CD4-positive, CD25-positive, alpha-beta regulatory T cell (primary cell): Measurements from ENCODE around the gene AIP. TPM values are rescaled to one million over a fixed set of nuclear protein-coding genes. Genes with fewer than 3 reads are reported as not detected.

Experiments
- ATAC-seq, 2 donors: fragments of 150-1000 bp; cut with Tn5 transposase; one replicate each; pipeline ENCODE4 v1.10.0; 2021; ENCODE audit warnings: low read depth in 2 of 2, moderate number of reproducible peaks in 2 of 2, moderate library complexity in 1 of 2
- DNase-seq, 3 donors: peaks; one replicate each; pipeline versions ENCODE4 v3.0.0 to v3.0.0-alpha.2; 2012 to 2022; ENCODE audit warnings: mixed read lengths in 1 of 3
- H3K27ac ChIP-seq: one replicate; pipeline ENCODE4 v1.7.0; 2013; ENCODE audit warnings: mild to moderate bottlenecking, low read length; ENCODE audit not compliant: insufficient read depth, poor library complexity, severe bottlenecking
- H3K27me3 ChIP-seq: one replicate; pipeline ENCODE4 v1.7.0; 2013; ENCODE audit warnings: low read length; ENCODE audit not compliant: control insufficient read depth, insufficient read depth
- H3K36me3 ChIP-seq: one replicate; pipeline ENCODE4 v1.7.0; 2013; ENCODE audit warnings: mild to moderate bottlenecking, low read length, moderate library complexity; ENCODE audit not compliant: control insufficient read depth, insufficient read depth
- H3K4me1 ChIP-seq: 2 replicates; pipeline ENCODE4 v1.7.0; 2013; ENCODE audit warnings: mild to moderate bottlenecking, low read length; ENCODE audit not compliant: insufficient read depth, control insufficient read depth, poor library complexity, severe bottlenecking
- H3K4me3 ChIP-seq: one replicate; pipeline ENCODE4 v1.7.0; 2013; ENCODE audit warnings: low read depth, mild to moderate bottlenecking, low read length, moderate library complexity
- H3K9me3 ChIP-seq, 2 experiments: 1 replicate in 1 of 2; 2 replicates in 1 of 2; pipeline ENCODE4 v1.7.0; 2013; ENCODE audit warnings: low read length in 2 of 2, mild to moderate bottlenecking in 1 of 2, moderate library complexity in 1 of 2; ENCODE audit not compliant: control insufficient read depth in 2 of 2
- H3K27ac Mint-ChIP-seq, 3 donors: one replicate each; pipeline ENCODE4 v1.8.0; 2020 to 2022; ENCODE audit warnings: mild to moderate bottlenecking in 3 of 3, mixed read lengths in 3 of 3, moderate library complexity in 2 of 3
- H3K27me3 Mint-ChIP-seq: one replicate; pipeline ENCODE4 v1.8.0; 2022; ENCODE audit warnings: mild to moderate bottlenecking, mixed read lengths
- H3K36me3 Mint-ChIP-seq: one replicate; pipeline ENCODE4 v1.8.0; 2020; ENCODE audit warnings: mixed read lengths
- H3K4me1 Mint-ChIP-seq, 4 donors: one replicate each; pipeline ENCODE4 v1.8.0; 2020 to 2022; ENCODE audit warnings: mixed read lengths in 4 of 4, mild to moderate bottlenecking in 1 of 4
- H3K4me3 Mint-ChIP-seq, 4 donors: one replicate each; pipeline ENCODE4 v1.8.0; 2020 to 2022; ENCODE audit warnings: mild to moderate bottlenecking in 4 of 4, mixed read lengths in 4 of 4, moderate library complexity in 3 of 4
- H3K9me3 Mint-ChIP-seq, 7 donors: one replicate each; pipeline ENCODE4 v1.8.0; 2020 to 2022; ENCODE audit warnings: mixed read lengths in 7 of 7, mild to moderate bottlenecking in 3 of 7, moderate library complexity in 2 of 7
- polyA plus RNA-seq, 4 donors: library from polyadenylated mRNA; unstranded; fragments of 300-500 nt; fragmentation: Illumina TruSeq; gene quantifications; one replicate each; pipeline ENCODE4 v1.2.3, GENCODE V29; 2021
- total RNA-seq: library from RNA; stranded (reverse); gene quantifications from one replicate; pipeline ENCODE4 v1.2.3, GENCODE V29; 2022

AIP gene
- total and polyA plus RNA-seq, 5 donors from 2014 or later: 124 to 234 (median 213) TPM

DNA sequence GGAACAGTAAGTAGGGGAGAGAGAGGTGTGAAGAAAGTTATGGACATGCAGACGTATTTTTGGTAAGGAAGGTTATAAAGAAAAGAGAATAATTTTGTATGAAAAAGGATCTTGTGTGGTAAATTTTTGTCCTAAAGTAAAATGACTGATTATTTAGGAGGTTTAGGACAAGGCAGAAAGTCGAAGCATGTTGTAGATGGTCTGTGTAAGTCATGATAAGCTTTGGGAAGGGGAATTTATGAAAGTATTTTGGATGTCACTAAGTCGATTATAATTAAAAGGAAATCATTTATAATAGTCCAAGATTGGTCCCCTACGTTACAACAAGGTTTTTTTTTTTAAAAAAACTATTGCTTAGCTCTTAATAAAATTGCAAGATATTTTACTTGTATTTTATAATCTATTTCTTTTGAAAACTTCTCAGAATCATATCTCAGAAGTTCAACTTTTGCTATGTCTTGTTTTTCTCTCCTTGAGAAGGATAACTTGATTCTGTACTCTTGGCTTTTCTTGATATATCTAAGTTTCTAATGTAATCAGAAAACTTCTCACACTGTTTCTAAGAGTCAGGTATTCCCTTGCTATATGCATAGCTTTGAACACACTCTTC, 51.3 kb downstream of the AIP start:
- Mint-ChIP-seq H3K36me3 (no peaks in the 10 kb centered on the region), H3K27me3 (peaks cover 16% of the 10 kb centered on the region), H3K9me3 (peaks cover 0 to 12% (median 9%) of the 10 kb centered on the region in 7 donors), H3K27ac (no peak overlapping the region), H3K4me3 (no peak overlapping the region), H3K4me1 (no peaks in the 10 kb centered on the region)
- DNase-seq (no peak), ATAC-seq (no peak)
- Histone ChIP-seq H3K36me3 (no peaks in the 10 kb centered on the region), H3K4me1 (no peaks in the 10 kb centered on the region), H3K9me3 (peaks cover 14 to 16% of the 10 kb centered on the region in 2 experiments), H3K27me3 (peaks cover 4% of the 10 kb centered on the region), H3K4me3 (no peak overlapping the region), H3K27ac (no peak overlapping the region)

DNA sequence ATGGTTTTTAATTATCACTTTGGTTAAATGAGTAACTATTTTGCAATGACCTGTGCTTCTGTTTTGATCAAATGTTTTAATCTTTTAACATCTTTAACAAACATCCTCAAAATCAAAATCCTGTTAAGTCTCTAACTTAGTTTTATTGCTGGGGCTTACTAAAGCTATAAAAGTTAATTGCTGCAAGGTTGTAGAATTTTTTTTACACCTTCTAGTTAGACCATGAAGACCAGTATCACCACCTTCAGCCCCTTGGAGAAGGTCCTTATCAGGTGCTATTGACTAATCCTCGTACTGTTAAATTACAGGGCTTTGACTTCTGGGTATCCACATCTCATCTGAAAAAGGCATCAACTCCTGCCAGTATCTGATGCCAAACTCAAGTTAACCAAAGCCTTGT, 52.7 kb downstream of the AIP start:
- Histone ChIP-seq H3K9me3 (peaks cover 14 to 16% of the 10 kb centered on the region in 2 experiments), H3K27ac (no peak overlapping the region), H3K27me3 (peaks cover 4% of the 10 kb centered on the region), H3K4me1 (no peaks in the 10 kb centered on the region), H3K4me3 (no peak overlapping the region), H3K36me3 (no peaks in the 10 kb centered on the region)
- DNase-seq (no peak), ATAC-seq (no peak)
- no peak overlapping the region for H3K27ac Mint-ChIP-seq
- no peaks in the 10 kb centered on the region for H3K36me3 Mint-ChIP-seq
- no peak overlapping the region for H3K4me3 Mint-ChIP-seq
- H3K4me1 Mint-ChIP-seq: no peaks in the 10 kb centered on the region
- H3K9me3 Mint-ChIP-seq: peaks cover 0 to 12% (median 8%) of the 10 kb centered on the region in 7 donors
- peaks cover 16% of the 10 kb centered on the region for H3K27me3 Mint-ChIP-seq

DNA sequence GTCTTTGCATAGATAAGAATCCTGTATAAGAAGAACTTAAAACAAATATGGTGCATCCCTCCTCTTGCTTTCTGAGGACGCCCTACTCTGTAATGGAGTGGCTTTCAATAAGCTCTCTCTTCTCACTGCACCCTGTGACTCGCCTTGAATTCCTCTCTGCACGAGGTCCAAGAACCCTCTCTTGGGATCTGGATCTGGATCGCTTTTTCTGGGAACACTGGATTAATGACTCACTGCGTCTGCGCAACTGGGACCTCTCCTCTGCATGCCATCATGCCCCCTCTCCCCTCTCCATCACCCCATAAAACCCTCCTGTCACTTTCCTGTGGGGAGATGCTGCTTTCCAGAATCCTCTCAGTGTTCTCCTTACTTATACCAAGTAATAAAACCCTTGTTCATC, 55.5 kb downstream of the AIP start:
- peaks cover 4% of the 10 kb centered on the region for H3K27me3 ChIP-seq

DNA sequence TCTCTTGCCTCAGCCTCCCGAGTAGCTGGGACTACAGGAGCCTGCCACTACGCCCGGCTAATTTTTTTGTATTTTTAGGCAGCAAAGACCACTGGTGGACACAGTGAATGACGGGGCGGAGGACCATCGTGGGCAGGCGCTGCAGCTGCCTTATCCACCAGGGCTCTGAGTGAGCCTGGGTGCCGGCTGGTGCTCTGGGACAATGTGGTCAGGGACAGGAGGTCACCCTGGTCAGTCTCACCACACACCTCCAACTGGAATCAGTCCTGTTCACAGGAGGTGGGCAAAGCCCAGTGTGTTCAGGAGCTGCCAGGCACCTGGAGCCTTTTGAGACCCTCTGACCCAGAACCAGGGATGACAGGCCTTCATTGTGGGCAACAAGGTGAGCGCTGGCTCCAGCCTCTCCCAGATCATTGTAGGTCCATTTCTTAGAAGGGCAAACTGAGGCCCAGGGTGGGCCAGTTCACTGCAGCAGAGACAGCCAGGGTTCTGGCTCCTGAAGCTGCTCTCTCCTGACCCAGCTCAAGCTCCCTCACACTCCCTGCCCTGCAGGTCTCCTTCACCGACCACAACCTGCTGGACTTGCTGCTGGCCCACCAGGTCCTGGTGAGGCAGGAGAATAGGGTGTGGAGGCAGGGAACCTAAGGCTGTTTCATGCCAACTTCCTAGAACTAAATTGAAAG, 56.1 kb downstream of the AIP start:
- peaks cover 2% of the 10 kb centered on the region for H3K27me3 ChIP-seq
- H3K9me3 ChIP-seq: peaks cover 7 to 8% of the 10 kb centered on the region in 2 experiments
- H3K4me1 ChIP-seq: no peaks in the 10 kb centered on the region
- Mint-ChIP-seq H3K9me3 (peaks cover 0 to 6% (median 4%) of the 10 kb centered on the region in 7 donors), H3K4me1 (no peaks in the 10 kb centered on the region), H3K27ac (no peak overlapping the region), H3K36me3 (no peaks in the 10 kb centered on the region), H3K4me3 (no peak overlapping the region), H3K27me3 (peaks cover 5% of the 10 kb centered on the region)
- DNase-seq (no peak), ATAC-seq (no peak)
- no peaks in the 10 kb centered on the region for H3K36me3 ChIP-seq
- H3K4me3 ChIP-seq: no peak overlapping the region
- H3K27ac ChIP-seq: no peak overlapping the region

More for the DNA sequence above, 55.5 kb downstream of the AIP start:
- Histone ChIP-seq H3K9me3 (peaks cover 14% of the 10 kb centered on the region in 2 experiments), H3K27ac (no peak overlapping the region), H3K4me3 (no peak overlapping the region), H3K36me3 (no peaks in the 10 kb centered on the region), H3K4me1 (no peaks in the 10 kb centered on the region)
- no peaks in the 10 kb centered on the region for H3K4me1 Mint-ChIP-seq
- no peak for DNase-seq
- ATAC-seq: no peak
- peaks cover 7% of the 10 kb centered on the region for H3K27me3 Mint-ChIP-seq
- H3K9me3 Mint-ChIP-seq: peaks cover 0 to 10% (median 8%) of the 10 kb centered on the region in 7 donors
- no peaks in the 10 kb centered on the region for H3K36me3 Mint-ChIP-seq
- H3K4me3 Mint-ChIP-seq: no peak overlapping the region
- H3K27ac Mint-ChIP-seq: no peak overlapping the region

DNA sequence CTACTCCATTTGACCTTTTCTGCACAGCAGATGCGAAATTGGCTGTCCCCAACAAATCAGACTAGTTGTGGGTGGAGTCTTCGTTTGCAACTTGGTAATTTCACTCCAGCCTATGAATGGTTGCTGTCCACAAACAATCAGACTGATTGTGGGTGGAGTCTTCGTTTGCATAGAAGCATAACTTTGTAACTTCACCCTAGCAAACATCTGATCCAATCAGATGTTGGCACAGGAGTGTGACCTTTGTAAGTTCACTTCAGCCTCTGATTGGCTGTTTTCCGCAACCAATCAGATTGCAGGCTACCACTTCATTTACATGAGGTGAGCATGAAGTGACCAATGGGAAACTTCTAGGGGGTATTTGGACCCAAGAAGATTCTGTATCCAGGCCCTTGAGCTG, 56.7 kb downstream of the AIP start:
- Histone ChIP-seq H3K4me1 (no peaks in the 10 kb centered on the region), H3K36me3 (no peaks in the 10 kb centered on the region), H3K9me3 (peaks cover 2 to 4% of the 10 kb centered on the region in 2 experiments), H3K4me3 (no peak overlapping the region), H3K27me3 (no peaks in the 10 kb centered on the region), H3K27ac (no peak overlapping the region)
- ATAC-seq (no peak), DNase-seq (no peak)
- Mint-ChIP-seq H3K27me3 (peaks cover 4% of the 10 kb centered on the region), H3K9me3 (peaks cover 0 to 4% (median 2%) of the 10 kb centered on the region in 7 donors), H3K4me3 (no peak overlapping the region), H3K4me1 (no peaks in the 10 kb centered on the region), H3K27ac (no peak overlapping the region), H3K36me3 (no peaks in the 10 kb centered on the region)

Other genes with a start within 250 kb of the AIP start
- gene GRK2, start 216.6 kb upstream of the AIP start, total RNA-seq: 295 TPM
- 10 to 100 TPM; 13.2 to 27.8 (median 19.3) TPM for gene GRK2, start 216.6 kb upstream of the AIP start, polyA plus RNA-seq
- gene ANKRD13D, start 193.7 kb upstream of the AIP start, total RNA-seq: 158 TPM
- gene ANKRD13D, start 193.7 kb upstream of the AIP start, polyA plus RNA-seq: 10 to 100 TPM in 3 of 4 donors, 1 to 10 TPM in 1; 9.5 to 18.9 (median 12.6) TPM
- 24.4 TPM for gene SSH3, start 179.5 kb upstream of the AIP start, total RNA-seq
- gene SSH3, start 179.5 kb upstream of the AIP start, polyA plus RNA-seq: 1 to 10 TPM; 2.3 to 7.1 (median 3.1) TPM
- 60.6 TPM for gene POLD4, start 129.5 kb upstream of the AIP start, total RNA-seq
- gene POLD4, start 129.5 kb upstream of the AIP start, polyA plus RNA-seq: 100 to 1,000 TPM; 103 to 127 (median 118) TPM
- gene CLCF1, start 109.4 kb upstream of the AIP start, total RNA-seq: 3.0 TPM
- 1 to 10 TPM in 1 of 4 donors, under 1 TPM in 3; 0.10 to 1.3 (median 0.40) TPM for gene CLCF1, start 109.4 kb upstream of the AIP start, polyA plus RNA-seq
- gene RAD9A, start 91.0 kb upstream of the AIP start, total RNA-seq: 27.5 TPM
- gene RAD9A, start 91.0 kb upstream of the AIP start, polyA plus RNA-seq: 1 to 10 TPM; 3.5 to 6.7 (median 6.4) TPM
- gene PPP1CA, start 81.2 kb upstream of the AIP start, total RNA-seq: 160 TPM
- gene PPP1CA, start 81.2 kb upstream of the AIP start, polyA plus RNA-seq: 100 to 1,000 TPM; 547 to 762 (median 622) TPM
- 312 TPM for gene TBC1D10C, start 78.9 kb upstream of the AIP start, total RNA-seq
- 100 to 1,000 TPM; 328 to 504 (median 378) TPM for gene TBC1D10C, start 78.9 kb upstream of the AIP start, polyA plus RNA-seq
- gene CARNS1, start 67.3 kb upstream of the AIP start, total RNA-seq: 7.8 TPM
- gene CARNS1, start 67.3 kb upstream of the AIP start, polyA plus RNA-seq: 1 to 10 TPM in 2 of 4 donors, under 1 TPM in 2; 0.63 to 2.3 (median 1.1) TPM
- gene RPS6KB2, start 54.5 kb upstream of the AIP start, total RNA-seq: 66.0 TPM
- gene RPS6KB2, start 54.5 kb upstream of the AIP start, polyA plus RNA-seq: 10 to 100 TPM; 44.4 to 61.5 (median 50.3) TPM
- gene PTPRCAP, start 45.3 kb upstream of the AIP start, total RNA-seq: 291 TPM
- 1,000 to 10,000 TPM in 1 of 4 donors, 100 to 1,000 TPM in 3; 829 to 1,084 (median 978) TPM for gene PTPRCAP, start 45.3 kb upstream of the AIP start, polyA plus RNA-seq
- 70.5 TPM for gene CORO1B, start 39.5 kb upstream of the AIP start, total RNA-seq
- 100 to 1,000 TPM in 1 of 4 donors, 10 to 100 TPM in 3; 46.8 to 109 (median 72.8) TPM for gene CORO1B, start 39.5 kb upstream of the AIP start, polyA plus RNA-seq
- not detected for gene GPR152, start 30.3 kb upstream of the AIP start, total RNA-seq
- gene GPR152, start 30.3 kb upstream of the AIP start, polyA plus RNA-seq: under 1 TPM; 0.13 to 0.84 (median 0.35) TPM
- 13.2 TPM for gene CABP4, start 27.7 kb upstream of the AIP start, total RNA-seq
- gene CABP4, start 27.7 kb upstream of the AIP start, polyA plus RNA-seq: 1 to 10 TPM in 1 of 4 donors, under 1 TPM in 3; 0.57 to 1.2 (median 0.92) TPM
- 48.7 TPM for gene TMEM134, start 13.8 kb upstream of the AIP start, total RNA-seq
- gene TMEM134, start 13.8 kb upstream of the AIP start, polyA plus RNA-seq: 100 to 1,000 TPM; 148 to 228 (median 172) TPM
- gene PITPNM1, start 22.3 kb downstream of the AIP start, total RNA-seq: 116 TPM
- 10 to 100 TPM; 15.7 to 21.3 (median 17.6) TPM for gene PITPNM1, start 22.3 kb downstream of the AIP start, polyA plus RNA-seq
- gene CDK2AP2, start 25.1 kb downstream of the AIP start, total RNA-seq: 38.5 TPM
- gene CDK2AP2, start 25.1 kb downstream of the AIP start, polyA plus RNA-seq: 100 to 1,000 TPM; 113 to 135 (median 128) TPM
- gene CABP2, start 40.4 kb downstream of the AIP start, total RNA-seq: not detected
- gene CABP2, start 40.4 kb downstream of the AIP start, polyA plus RNA-seq: not detected
- 55.7 TPM for gene GSTP1, start 100.8 kb downstream of the AIP start, total RNA-seq
- gene GSTP1, start 100.8 kb downstream of the AIP start, polyA plus RNA-seq: 100 to 1,000 TPM; 180 to 231 (median 219) TPM
- 204 TPM for gene NDUFV1, start 123.9 kb downstream of the AIP start, total RNA-seq
- gene NDUFV1, start 123.9 kb downstream of the AIP start, polyA plus RNA-seq: 100 to 1,000 TPM; 101 to 128 (median 113) TPM
- 1.9 TPM for gene NUDT8, start 146.9 kb downstream of the AIP start, total RNA-seq
- gene NUDT8, start 146.9 kb downstream of the AIP start, polyA plus RNA-seq: 1 to 10 TPM; 1.2 to 3.7 (median 2.6) TPM
- not detected for gene TBX10, start 156.7 kb downstream of the AIP start, total RNA-seq
- not detected for gene TBX10, start 156.7 kb downstream of the AIP start, polyA plus RNA-seq
- gene ACY3, start 167.7 kb downstream of the AIP start, total RNA-seq: 0.57 TPM
- gene ACY3, start 167.7 kb downstream of the AIP start, polyA plus RNA-seq: 1 to 10 TPM in 1 of 4 donors, under 1 TPM in 2, not detected in 1; 0.37 to 1.1 (median 0.59) TPM
- not detected for gene ALDH3B2, start 191.6 kb downstream of the AIP start, total RNA-seq
- not detected for gene ALDH3B2, start 191.6 kb downstream of the AIP start, polyA plus RNA-seq